Keratinocyte (primary cell): ENCODE results near the gene GRIN3A.

ENCODE experiments used
- CTCF ChIP-seq, 3 experiments: IDR thresholded peaks in 1 of 3; conservative IDR thresholded peaks in 1 of 3; optimal IDR thresholded peaks in 1 of 3; 2 replicates in 2 of 3; 3 replicates in 1 of 3; pipeline versions ENCODE3 to v1.5.1; 2011; ENCODE audit warnings: low read length in 3 of 3, mild to moderate bottlenecking in 3 of 3, moderate library complexity in 2 of 3, control low read depth in 1 of 3, inconsistent platforms in 1 of 3; ENCODE audit not compliant: insufficient read depth in 2 of 3; ENCODE audit errors: extremely low read depth in 1 of 3
- EZH2 ChIP-seq: IDR thresholded peaks from one replicate; pipeline ENCODE4 v1.6.1; 2012; ENCODE audit warnings: inconsistent platforms, mild to moderate bottlenecking, low read length, moderate library complexity

GRCh38 chr9:101566904-101567724, 171.3 kb downstream of the GRIN3A start:
- TF ChIP-seq CTCF (optimal IDR thresholded peaks at IDR 0.05 in 1 of 3, IDR thresholded peaks at IDR 0.05 in 1 of 3, conservative IDR thresholded peaks at IDR 0.05 in 1 of 3; ENCODE audit: extremely low read depth in 1 of 3, insufficient read depth in 2 of 3, low read length in 3 of 3) (peak; percentile 48 to 55 (median 52)), EZH2 (no peak)
